GM10248 (cell line): ENCODE results near the gene PLSCR5.

ENCODE experiments used
- CTCF ChIA-PET: fragments of 300-600 bp; sonication (Branson Sonifier 250); formaldehyde crosslinking; extraction: SDS; loops from one replicate; lab custom pipeline; 2021; ENCODE audit warnings: antibody characterized with exemption; lab: Yijun Ruan, JAX
- POLR2A ChIA-PET: fragments of 350-650 bp; sonication (Branson Sonifier 250); formaldehyde crosslinking; extraction: SDS; loops from one replicate; lab custom pipeline; 2020; ENCODE audit warnings: antibody characterized with exemption; lab: Yijun Ruan, JAX
- DNase-seq: peaks from one replicate; pipeline ENCODE4 v3.0.0; 2012; ENCODE audit errors: extremely low spot score
- TF ChIP-seq, protein P1 (sequence below): IDR thresholded peaks from 2 replicates; pipeline ENCODE4 v1.5.1; 2012; ENCODE audit warnings: mild to moderate bottlenecking, low read depth; ENCODE audit errors: extremely low read depth, missing control alignments, control extremely low read depth

Gene PLSCR5

GRCh38 chr3:146626403-146627122, 21.4 kb upstream of the PLSCR5 start:
- no peak for DNase-seq
- CTCF ChIA-PET, result no interaction called here
- POLR2A ChIA-PET, result no interaction called here
- TF ChIP-seq, protein P1, sequence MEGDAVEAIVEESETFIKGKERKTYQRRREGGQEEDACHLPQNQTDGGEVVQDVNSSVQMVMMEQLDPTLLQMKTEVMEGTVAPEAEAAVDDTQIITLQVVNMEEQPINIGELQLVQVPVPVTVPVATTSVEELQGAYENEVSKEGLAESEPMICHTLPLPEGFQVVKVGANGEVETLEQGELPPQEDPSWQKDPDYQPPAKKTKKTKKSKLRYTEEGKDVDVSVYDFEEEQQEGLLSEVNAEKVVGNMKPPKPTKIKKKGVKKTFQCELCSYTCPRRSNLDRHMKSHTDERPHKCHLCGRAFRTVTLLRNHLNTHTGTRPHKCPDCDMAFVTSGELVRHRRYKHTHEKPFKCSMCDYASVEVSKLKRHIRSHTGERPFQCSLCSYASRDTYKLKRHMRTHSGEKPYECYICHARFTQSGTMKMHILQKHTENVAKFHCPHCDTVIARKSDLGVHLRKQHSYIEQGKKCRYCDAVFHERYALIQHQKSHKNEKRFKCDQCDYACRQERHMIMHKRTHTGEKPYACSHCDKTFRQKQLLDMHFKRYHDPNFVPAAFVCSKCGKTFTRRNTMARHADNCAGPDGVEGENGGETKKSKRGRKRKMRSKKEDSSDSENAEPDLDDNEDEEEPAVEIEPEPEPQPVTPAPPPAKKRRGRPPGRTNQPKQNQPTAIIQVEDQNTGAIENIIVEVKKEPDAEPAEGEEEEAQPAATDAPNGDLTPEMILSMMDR, result no peak

- ChIA-PET POLR2A (no interaction called here), CTCF (no interaction called here)
- TF ChIP-seq, protein P1, result no peak
- DNase-seq, result no peak
Observed at GRCh38 chr3:146625186-146625775, 20.1 kb upstream of the PLSCR5 start.

GRCh38 chr3:146621723-146622122, 16.6 kb upstream of the PLSCR5 start:
- DNase-seq, result no peak
- ChIA-PET CTCF (interaction anchor here (1.4 kb wide), 1 partner anchor 19 kb away, joined by 3 read pairs; no protein-coding TSS in a partner anchor), POLR2A (no interaction called here)
- TF ChIP-seq, protein P1, result no peak

DNA sequence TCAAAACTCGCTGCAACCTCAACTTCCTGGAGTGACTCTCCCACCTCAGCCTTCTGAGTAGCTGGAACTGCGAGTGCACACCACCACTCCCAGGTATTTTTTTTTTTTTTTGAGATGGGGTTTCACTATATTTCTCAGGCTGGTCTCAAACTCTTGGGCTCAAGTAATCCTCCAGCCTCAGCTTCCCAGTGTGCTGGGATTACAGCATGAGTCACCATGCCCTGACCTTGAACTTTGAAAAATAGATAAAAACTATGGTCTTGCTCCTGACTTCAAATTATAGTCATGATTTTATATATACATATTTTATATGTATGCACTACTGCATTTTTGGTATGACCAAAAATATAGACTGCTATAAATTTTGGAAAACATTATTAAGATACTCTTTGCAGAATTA, 6.9 kb upstream of the PLSCR5 start:
- ChIA-PET CTCF (interaction anchor here (0.8 to 1.5 kb wide), 3 partner anchors 9 to 18 kb away, joined by 3 to 4 read pairs (median 3); no protein-coding TSS in a partner anchor), POLR2A (no interaction called here)
- TF ChIP-seq, protein P1, result no peak
- DNase-seq, result no peak

- DNase-seq, result no peak
- ChIA-PET POLR2A (no interaction called here), CTCF (interaction anchor here (1.5 kb wide), 1 partner anchor 17 kb away, joined by 4 read pairs; no protein-coding TSS in a partner anchor)
- TF ChIP-seq, protein P1, result no peak
Observed at GRCh38 chr3:146611096-146611495, 6.0 kb upstream of the PLSCR5 start.

- TF ChIP-seq, protein P1, result no peak
- ChIA-PET CTCF (interaction anchor here (0.8 to 1.5 kb wide), 6 partner anchors 18 to 409 kb away, joined by 3 to 4 read pairs (median 3); no protein-coding TSS in a partner anchor), POLR2A (no interaction called here)
- no peak for DNase-seq
Observed at GRCh38 chr3:146598535-146598934, 6.6 kb downstream of the PLSCR5 start.
